H1 (cell line): ENCODE measurements around the gene LCN10. TPM values are rescaled to one million over a fixed set of nuclear protein-coding genes. Genes with fewer than 3 reads are reported as not detected.

ENCODE experiments used
- CTCF ChIA-PET: fragments of 300-600 bp; sonication (Branson Sonifier 250); formaldehyde crosslinking; loops from one replicate; lab custom pipeline; 2021; ENCODE audit not compliant: partially characterized antibody; lab: Charles Lee
- POLR2A ChIA-PET: fragments of 300-600 bp; sonication (Branson Sonifier 250); formaldehyde crosslinking; loops from one replicate; lab custom pipeline; 2021; ENCODE audit warnings: inconsistent platforms; ENCODE audit not compliant: partially characterized antibody; lab: Charles Lee
- DNase-seq, 2 experiments: peaks; one replicate each; pipeline versions ENCODE4 v3.0.0 to v3.0.0-alpha.2; 2010 to 2022; ENCODE audit warnings: low spot score in 2 of 2, low read depth in 1 of 2, mixed read lengths in 1 of 2
- FAIRE-seq: peaks from 2 replicates; lab custom pipeline; 2011; peaks lifted over from hg19 to GRCh38; lab: Jason Lieb, UNC
- H2AFZ ChIP-seq: 2 replicates; pipeline ENCODE4 v1.8.1; 2012; ENCODE audit warnings: low read length, inconsistent platforms
- H2AK5ac ChIP-seq: 2 replicates; pipeline ENCODE4 v1.6.1; 2013; ENCODE audit warnings: low read depth, low read length
- H2BK120ac ChIP-seq: replicated peaks from 2 replicates; pipeline ENCODE3; 2013; ENCODE audit warnings: low read depth, low read length, inconsistent platforms
- H2BK12ac ChIP-seq: 2 replicates; pipeline ENCODE4 v1.6.1; 2013; ENCODE audit warnings: low read depth, low read length
- H2BK15ac ChIP-seq: 2 replicates; pipeline ENCODE4 v1.6.1; 2013; ENCODE audit warnings: low read length
- H2BK20ac ChIP-seq: 2 replicates; pipeline ENCODE4 v1.6.1; 2013; ENCODE audit warnings: low read length
- H2BK5ac ChIP-seq: 2 replicates; pipeline ENCODE4 v1.6.1; 2013; ENCODE audit warnings: low read depth, low read length
- H3K14ac ChIP-seq: 2 replicates; pipeline ENCODE4 v1.6.1; 2013; ENCODE audit warnings: inconsistent platforms; ENCODE audit not compliant: insufficient read length
- H3K18ac ChIP-seq: 2 replicates; pipeline ENCODE4 v1.6.1; 2013; ENCODE audit warnings: low read length; ENCODE audit errors: extremely low read depth
- H3K23ac ChIP-seq: 2 replicates; pipeline ENCODE4 v1.6.1; 2013; ENCODE audit warnings: inconsistent platforms; ENCODE audit not compliant: insufficient read length
- H3K23me2 ChIP-seq: 2 replicates; pipeline ENCODE4 v1.6.1; 2013; ENCODE audit warnings: low read depth, low read length
- H3K27ac ChIP-seq: 2 replicates; pipeline ENCODE4 v1.6.1; 2011; ENCODE audit warnings: low read depth, low read length, inconsistent platforms
- H3K27me3 ChIP-seq, 4 experiments: replicated peaks in 1 of 4; 1 replicate in 1 of 4; 2 replicates in 3 of 4; pipeline versions ENCODE4 v1.6.1 to v1.8.1; 2011 to 2013; ENCODE audit warnings: low read length in 3 of 4, mild to moderate bottlenecking in 3 of 4, inconsistent platforms in 2 of 4, mixed read lengths in 2 of 4, moderate library complexity in 1 of 4; ENCODE audit not compliant: control insufficient read depth in 3 of 4, insufficient read depth in 3 of 4; ENCODE audit errors: extremely low read depth in 1 of 4
- H3K36me3 ChIP-seq, 4 experiments: 2 replicates each; pipeline versions ENCODE4 v1.6.1 to v1.8.1; 2011 to 2013; ENCODE audit warnings: mild to moderate bottlenecking in 4 of 4, low read length in 3 of 4, moderate library complexity in 2 of 4, control low read depth in 1 of 4, inconsistent platforms in 1 of 4; ENCODE audit not compliant: insufficient read depth in 4 of 4, control insufficient read depth in 2 of 4
- H3K4ac ChIP-seq: replicated peaks from 2 replicates; pipeline ENCODE3; 2013; ENCODE audit warnings: low read length, low read depth, mixed read lengths, inconsistent platforms; ENCODE audit not compliant: insufficient read length
- H3K4me1 ChIP-seq, 4 experiments: replicated peaks in 1 of 4; 1 replicate in 1 of 4; 2 replicates in 3 of 4; pipeline versions ENCODE4 v1.6.1 to v1.8.1; 2011 to 2013; ENCODE audit warnings: low read length in 3 of 4, inconsistent platforms in 2 of 4, mixed read lengths in 1 of 4; ENCODE audit not compliant: insufficient read depth in 4 of 4, control insufficient read depth in 3 of 4
- H3K4me2 ChIP-seq, 2 experiments: 2 replicates each; pipeline versions ENCODE4 v1.6.1 to v1.8.1; 2011 to 2013; ENCODE audit warnings: low read depth in 2 of 2, low read length in 2 of 2, control low read depth in 1 of 2, inconsistent platforms in 1 of 2, mild to moderate bottlenecking in 1 of 2; ENCODE audit not compliant: insufficient read depth in 1 of 2
- H3K4me3 ChIP-seq, 4 experiments: fragments of 200-600, 300-600 bp in 1 of 4; sonication (generic), shearing (Covaris generic), sonication (Bioruptor Twin) in 1 of 4; 2 replicates each; pipeline versions ENCODE4 v1.5.1 to v1.8.1; 2011 to 2016; ENCODE audit warnings: low read length in 4 of 4, low read depth in 3 of 4, control low read depth in 2 of 4, inconsistent platforms in 2 of 4, mild to moderate bottlenecking in 2 of 4, mixed read lengths in 1 of 4, moderate library complexity in 1 of 4; ENCODE audit not compliant: insufficient read depth in 2 of 4; ENCODE audit errors: extremely low read depth in 1 of 4
- H3K56ac ChIP-seq: replicated peaks from 2 replicates; pipeline ENCODE3; 2013; ENCODE audit warnings: low read depth, mild to moderate bottlenecking, mixed read lengths, low read length, inconsistent platforms; ENCODE audit not compliant: insufficient read length
- H3K79me1 ChIP-seq: 2 replicates; pipeline ENCODE4 v1.6.1; 2013; ENCODE audit warnings: low read depth, low read length, control low read depth
- H3K79me2 ChIP-seq, 2 experiments: 2 replicates each; pipeline versions ENCODE4 v1.6.1 to v1.8.1; 2012 to 2013; ENCODE audit warnings: low read length in 2 of 2, mild to moderate bottlenecking in 2 of 2, inconsistent platforms in 1 of 2; ENCODE audit not compliant: insufficient read depth in 2 of 2, control insufficient read depth in 1 of 2
- H3K9ac ChIP-seq, 4 experiments: replicated peaks in 1 of 4; 1 replicate in 1 of 4; 2 replicates in 3 of 4; pipeline versions ENCODE4 v1.6.1 to v1.8.1; 2011 to 2013; ENCODE audit warnings: low read depth in 3 of 4, low read length in 3 of 4, control low read depth in 2 of 4, mild to moderate bottlenecking in 2 of 4, moderate library complexity in 2 of 4, inconsistent platforms in 1 of 4; ENCODE audit errors: extremely low read depth in 1 of 4
- H3K9me3 ChIP-seq, 2 experiments: 2 replicates each; pipeline versions ENCODE4 v1.6.1 to v1.8.1; 2012 to 2013; ENCODE audit warnings: mild to moderate bottlenecking in 2 of 2, moderate library complexity in 2 of 2, control low read depth in 1 of 2, inconsistent platforms in 1 of 2, low read depth in 1 of 2, low read length in 1 of 2, mixed read lengths in 1 of 2; ENCODE audit not compliant: insufficient read depth in 2 of 2
- H4K20me1 ChIP-seq, 2 experiments: replicated peaks in 1 of 2; 2 replicates each; pipeline versions ENCODE3 to v1.8.1; 2011 to 2013; ENCODE audit warnings: inconsistent platforms in 2 of 2, low read length in 2 of 2, mild to moderate bottlenecking in 1 of 2; ENCODE audit not compliant: insufficient read depth in 2 of 2, control insufficient read depth in 1 of 2
- H4K5ac ChIP-seq: 2 replicates; pipeline ENCODE4 v1.6.1; 2013; ENCODE audit warnings: low read length, low read depth, mixed read lengths, inconsistent platforms; ENCODE audit not compliant: insufficient read length
- H4K8ac ChIP-seq: 2 replicates; pipeline ENCODE4 v1.8.0; 2013; ENCODE audit warnings: mild to moderate bottlenecking, moderate library complexity, low read length, inconsistent platforms; ENCODE audit not compliant: insufficient read depth; ENCODE audit errors: extremely low read depth
- H4K91ac ChIP-seq: replicated peaks from 2 replicates; pipeline ENCODE3; 2013; ENCODE audit warnings: low read length, mixed read lengths, inconsistent platforms; ENCODE audit not compliant: insufficient read length
- GTF2F1 ChIP-seq: IDR thresholded peaks from 2 replicates; pipeline ENCODE4 v1.6.1; 2012; ENCODE audit warnings: low read depth, low read length, improper control_type of control experiment, borderline replicate concordance
- NRF1 ChIP-seq: IDR thresholded peaks from 2 replicates; pipeline ENCODE4 v1.6.1; 2011; ENCODE audit warnings: mild to moderate bottlenecking, low read depth, low read length, improper control_type of control experiment
- WGBS, 2 experiments: shearing (Covaris generic) in 1 of 2; methylation state at CpG; one replicate each; pipeline versions ENCODE4 v1.1.6 to v1.1.7; 2013 to 2015; ENCODE audit warnings: low lambda C conversion rate in 2 of 2, mixed read lengths in 2 of 2, inconsistent platforms in 1 of 2, low coverage in 1 of 2, missing lambda C conversion rate in 1 of 2; ENCODE audit not compliant: insufficient replicate concordance in 2 of 2, insufficient coverage in 1 of 2, insufficient read length in 1 of 2; ENCODE audit errors: extremely low coverage in 1 of 2, missing lambda C conversion rate in 1 of 2; 5-methylcytosine and 5-hydroxymethylcytosine counted together
- polyA plus RNA-seq, 7 experiments: library from polyadenylated mRNA; depleted of rRNA in 3 of 7; stranded (reverse) in 5 of 7; unstranded in 2 of 7; fragments of >200 nt in 5 of 7; fragments of 200-250 nt in 2 of 7; gene quantifications; 1 replicate in 5 of 7; 2 replicates in 1 of 7; 4 replicates in 1 of 7; pipeline versions ENCODE4 v1.2.1 to v1.2.3, GENCODE V29; 2011 to 2013; ENCODE audit warnings: missing spikeins in 2 of 7, mixed read lengths in 2 of 7
- total RNA-seq: library from RNA; stranded (reverse); fragmentation: NEBNext Ultra II Directional; extraction: Animal tissue kit (Norgen Biotek cat#: 25700); gene quantifications from 2 replicates; pipeline ENCODE4 v1.2.1, GENCODE V29; 2021

LCN10 gene
- total and polyA plus RNA-seq, 2 of the 8 experiments (the other 6 are each of a cell fraction or from before 2014, with no cell fraction given) = 2.6 to 2.8 TPM

DNA sequence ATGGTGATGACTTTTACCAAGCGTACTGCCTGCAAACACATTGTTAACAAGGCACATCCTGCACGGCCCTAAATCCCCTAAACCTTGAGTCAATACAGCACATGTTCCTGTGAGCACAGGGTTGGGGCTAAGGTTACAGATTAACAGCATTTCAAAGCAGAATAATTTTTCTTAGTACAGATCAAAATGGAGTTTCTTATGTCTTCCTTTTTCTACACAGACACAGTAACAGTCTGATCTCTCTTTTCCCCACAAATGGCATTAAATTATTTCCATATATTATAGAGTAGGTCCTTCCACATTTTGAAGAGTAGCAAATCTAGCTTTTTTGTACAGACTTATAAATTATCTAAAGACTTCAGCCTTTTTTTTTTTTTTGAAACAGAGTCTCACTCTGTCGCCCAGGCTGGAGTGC is 46.8 kb upstream of the LCN10 start:
- Histone ChIP-seq H2BK5ac (no peak overlapping the region), H4K8ac (no peak overlapping the region), H2BK20ac (no peak overlapping the region), H2AK5ac (no peak overlapping the region), H3K4me1 (peaks cover 0 to 7% (median 3%) of the 10 kb centered on the region in 4 experiments; a peak in 4 of 7 replicates), H4K20me1 (peaks cover 0 to 8% of the 10 kb centered on the region in 2 experiments), H4K91ac (no peak overlapping the region), H3K27me3 (no peaks in the 10 kb centered on the region), H3K23me2 (no peaks in the 10 kb centered on the region; the same call in 1 of the 2 replicates), H3K9ac (no peak overlapping the region), H2BK15ac (no peak overlapping the region), H3K4ac (no peak overlapping the region), H3K4me3 (no peak overlapping the region), H3K79me2 (no peaks in the 10 kb centered on the region), H4K5ac (no peak overlapping the region), H2BK12ac (no peak overlapping the region), H3K23ac (no peak overlapping the region), H3K4me2 (no peak overlapping the region), H2AFZ (no peak overlapping the region), H3K27ac (no peak overlapping the region), H3K9me3 (no peaks in the 10 kb centered on the region), H3K36me3 (no peaks in the 10 kb centered on the region), H3K18ac (no peak overlapping the region), H3K56ac (no peak overlapping the region), H3K14ac (no peak overlapping the region), H2BK120ac (no peak overlapping the region), H3K79me1 (no peaks in the 10 kb centered on the region; the same call in 1 of the 2 replicates)
- WGBS, 2 experiments = 77% methylated on average over 3 of the region's 3 CpGs; no CpG with 5 or more reads in 1 of the 2 experiments
- no peak for FAIRE-seq
- POLR2A ChIA-PET = no interaction called here
- CTCF ChIA-PET = no interaction called here
- DNase-seq = no peak
- no peak for TF ChIP-seq NRF1
- no peak for TF ChIP-seq GTF2F1
